ENCODE measurements around the gene EFCAB12. TPM values are rescaled to one million over a fixed set of nuclear protein-coding genes. Genes with fewer than 3 reads are reported as not detected.

Gene EFCAB12
- total and polyA plus RNA-seq, 10 of the 15 experiments (the other 5 are each of a cell fraction or from before 2014, with no cell fraction given), result 0.02 to 0.85 (median 0.33) TPM

DNA sequence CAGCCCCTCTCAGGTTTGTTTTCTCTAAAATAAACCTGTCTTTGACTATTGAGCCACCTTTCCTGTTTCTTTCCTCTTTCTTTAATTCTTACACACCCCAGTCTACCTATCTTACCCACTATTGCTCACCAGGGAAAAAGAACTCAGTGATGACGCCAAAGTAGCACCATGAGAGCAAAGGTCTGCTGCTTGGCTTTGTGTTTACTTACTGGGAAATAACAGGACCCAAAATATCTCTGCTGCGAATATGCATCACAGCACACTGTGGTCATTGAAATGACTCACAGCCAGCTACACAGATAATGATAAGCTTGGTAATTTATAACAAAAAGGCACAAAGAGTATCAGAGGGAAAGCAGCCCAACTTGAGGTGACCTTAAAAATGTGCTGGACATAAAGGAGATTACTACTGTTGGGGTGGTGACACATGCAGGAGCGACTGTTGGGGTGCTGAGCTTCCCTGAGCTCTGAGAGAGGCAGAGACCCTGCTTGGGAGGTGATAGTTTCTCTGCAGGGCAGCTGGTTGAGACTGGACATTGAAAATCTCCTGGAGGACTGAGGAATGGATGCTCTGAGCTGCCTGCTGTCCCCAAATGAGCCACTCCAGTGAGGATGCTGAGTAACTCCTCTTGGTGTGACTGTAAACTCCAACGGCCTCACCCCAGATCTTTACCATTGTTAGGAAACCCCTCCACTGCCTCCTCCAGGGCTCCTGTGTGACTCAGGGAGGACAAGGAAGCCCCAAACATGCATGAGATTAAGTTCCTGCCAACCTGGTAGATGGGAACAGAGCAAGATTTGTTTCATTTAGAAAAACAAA, 14.5 kb downstream of the EFCAB12 start (continued):
- TF ChIP-seq HDGF (IDR thresholded peaks at IDR 0.05), result no peak
- TF ChIP-seq DPF2 (IDR thresholded peaks at IDR 0.05), result peak; percentile 79
- no peak for TF ChIP-seq ETV6 (conservative IDR thresholded peaks at IDR 0.05 in 1 of 2, IDR thresholded peaks at IDR 0.05 in 1 of 2; ENCODE audit: borderline replicate concordance in 1 of 2, low read depth in 1 of 2)
- TF ChIP-seq, protein P1, sequence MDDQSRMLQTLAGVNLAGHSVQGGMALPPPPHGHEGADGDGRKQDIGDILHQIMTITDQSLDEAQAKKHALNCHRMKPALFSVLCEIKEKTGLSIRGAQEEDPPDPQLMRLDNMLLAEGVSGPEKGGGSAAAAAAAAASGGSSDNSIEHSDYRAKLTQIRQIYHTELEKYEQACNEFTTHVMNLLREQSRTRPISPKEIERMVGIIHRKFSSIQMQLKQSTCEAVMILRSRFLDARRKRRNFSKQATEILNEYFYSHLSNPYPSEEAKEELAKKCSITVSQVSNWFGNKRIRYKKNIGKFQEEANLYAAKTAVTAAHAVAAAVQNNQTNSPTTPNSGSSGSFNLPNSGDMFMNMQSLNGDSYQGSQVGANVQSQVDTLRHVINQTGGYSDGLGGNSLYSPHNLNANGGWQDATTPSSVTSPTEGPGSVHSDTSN (IDR thresholded peaks at IDR 0.05; ENCODE audit: insufficient replicate concordance, low read depth, low read length), result no peak
- TF ChIP-seq FOXK2 (IDR thresholded peaks at IDR 0.05), result peak; percentile 43; the same call in 1 of the 2 replicates
- no peak for TF ChIP-seq MYB (IDR thresholded peaks at IDR 0.05; ENCODE audit: borderline replicate concordance, low read depth, low read length)
- TF ChIP-seq BACH1 (IDR thresholded peaks at IDR 0.05; ENCODE audit: borderline replicate concordance), result no peak
- TF ChIP-seq RELA (IDR thresholded peaks at IDR 0.05; ENCODE audit: borderline replicate concordance, partially characterized antibody), result peak; percentile 49
- no peak for TF ChIP-seq KAT2A (conservative IDR thresholded peaks at IDR 0.05; ENCODE audit: control insufficient read depth, low read depth, low read length)
- TF ChIP-seq, protein P2, sequence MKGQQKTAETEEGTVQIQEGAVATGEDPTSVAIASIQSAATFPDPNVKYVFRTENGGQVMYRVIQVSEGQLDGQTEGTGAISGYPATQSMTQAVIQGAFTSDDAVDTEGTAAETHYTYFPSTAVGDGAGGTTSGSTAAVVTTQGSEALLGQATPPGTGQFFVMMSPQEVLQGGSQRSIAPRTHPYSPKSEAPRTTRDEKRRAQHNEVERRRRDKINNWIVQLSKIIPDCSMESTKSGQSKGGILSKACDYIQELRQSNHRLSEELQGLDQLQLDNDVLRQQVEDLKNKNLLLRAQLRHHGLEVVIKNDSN (IDR thresholded peaks at IDR 0.05; ENCODE audit: borderline replicate concordance, extremely low read length, insufficient read depth, low read depth, low read length), result no peak
- TF ChIP-seq, protein P3, sequence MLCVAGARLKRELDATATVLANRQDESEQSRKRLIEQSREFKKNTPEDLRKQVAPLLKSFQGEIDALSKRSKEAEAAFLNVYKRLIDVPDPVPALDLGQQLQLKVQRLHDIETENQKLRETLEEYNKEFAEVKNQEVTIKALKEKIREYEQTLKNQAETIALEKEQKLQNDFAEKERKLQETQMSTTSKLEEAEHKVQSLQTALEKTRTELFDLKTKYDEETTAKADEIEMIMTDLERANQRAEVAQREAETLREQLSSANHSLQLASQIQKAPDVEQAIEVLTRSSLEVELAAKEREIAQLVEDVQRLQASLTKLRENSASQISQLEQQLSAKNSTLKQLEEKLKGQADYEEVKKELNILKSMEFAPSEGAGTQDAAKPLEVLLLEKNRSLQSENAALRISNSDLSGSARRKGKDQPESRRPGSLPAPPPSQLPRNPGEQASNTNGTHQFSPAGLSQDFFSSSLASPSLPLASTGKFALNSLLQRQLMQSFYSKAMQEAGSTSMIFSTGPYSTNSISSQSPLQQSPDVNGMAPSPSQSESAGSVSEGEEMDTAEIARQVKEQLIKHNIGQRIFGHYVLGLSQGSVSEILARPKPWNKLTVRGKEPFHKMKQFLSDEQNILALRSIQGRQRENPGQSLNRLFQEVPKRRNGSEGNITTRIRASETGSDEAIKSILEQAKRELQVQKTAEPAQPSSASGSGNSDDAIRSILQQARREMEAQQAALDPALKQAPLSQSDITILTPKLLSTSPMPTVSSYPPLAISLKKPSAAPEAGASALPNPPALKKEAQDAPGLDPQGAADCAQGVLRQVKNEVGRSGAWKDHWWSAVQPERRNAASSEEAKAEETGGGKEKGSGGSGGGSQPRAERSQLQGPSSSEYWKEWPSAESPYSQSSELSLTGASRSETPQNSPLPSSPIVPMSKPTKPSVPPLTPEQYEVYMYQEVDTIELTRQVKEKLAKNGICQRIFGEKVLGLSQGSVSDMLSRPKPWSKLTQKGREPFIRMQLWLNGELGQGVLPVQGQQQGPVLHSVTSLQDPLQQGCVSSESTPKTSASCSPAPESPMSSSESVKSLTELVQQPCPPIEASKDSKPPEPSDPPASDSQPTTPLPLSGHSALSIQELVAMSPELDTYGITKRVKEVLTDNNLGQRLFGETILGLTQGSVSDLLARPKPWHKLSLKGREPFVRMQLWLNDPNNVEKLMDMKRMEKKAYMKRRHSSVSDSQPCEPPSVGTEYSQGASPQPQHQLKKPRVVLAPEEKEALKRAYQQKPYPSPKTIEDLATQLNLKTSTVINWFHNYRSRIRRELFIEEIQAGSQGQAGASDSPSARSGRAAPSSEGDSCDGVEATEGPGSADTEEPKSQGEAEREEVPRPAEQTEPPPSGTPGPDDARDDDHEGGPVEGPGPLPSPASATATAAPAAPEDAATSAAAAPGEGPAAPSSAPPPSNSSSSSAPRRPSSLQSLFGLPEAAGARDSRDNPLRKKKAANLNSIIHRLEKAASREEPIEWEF (IDR thresholded peaks at IDR 0.05; ENCODE audit: insufficient replicate concordance, low read depth, low read length), result peak; percentile 24
- peak; percentile 79 to 82; a peak in 2 of 4 replicates for TF ChIP-seq EP300 (IDR thresholded peaks at IDR 0.05; ENCODE audit: borderline replicate concordance in 1 of 2, control insufficient read depth in 1 of 2, low read depth in 2 of 2, low read length in 2 of 2)
- peak; percentile 74 for TF ChIP-seq IKZF1 (conservative IDR thresholded peaks at IDR 0.05)
- no peak for TF ChIP-seq ZNF274 (IDR thresholded peaks at IDR 0.05; ENCODE audit: insufficient read depth, insufficient read length)
- no peak for TF ChIP-seq TARDBP (IDR thresholded peaks at IDR 0.05; ENCODE audit: borderline replicate concordance)
- TF ChIP-seq, protein P4, sequence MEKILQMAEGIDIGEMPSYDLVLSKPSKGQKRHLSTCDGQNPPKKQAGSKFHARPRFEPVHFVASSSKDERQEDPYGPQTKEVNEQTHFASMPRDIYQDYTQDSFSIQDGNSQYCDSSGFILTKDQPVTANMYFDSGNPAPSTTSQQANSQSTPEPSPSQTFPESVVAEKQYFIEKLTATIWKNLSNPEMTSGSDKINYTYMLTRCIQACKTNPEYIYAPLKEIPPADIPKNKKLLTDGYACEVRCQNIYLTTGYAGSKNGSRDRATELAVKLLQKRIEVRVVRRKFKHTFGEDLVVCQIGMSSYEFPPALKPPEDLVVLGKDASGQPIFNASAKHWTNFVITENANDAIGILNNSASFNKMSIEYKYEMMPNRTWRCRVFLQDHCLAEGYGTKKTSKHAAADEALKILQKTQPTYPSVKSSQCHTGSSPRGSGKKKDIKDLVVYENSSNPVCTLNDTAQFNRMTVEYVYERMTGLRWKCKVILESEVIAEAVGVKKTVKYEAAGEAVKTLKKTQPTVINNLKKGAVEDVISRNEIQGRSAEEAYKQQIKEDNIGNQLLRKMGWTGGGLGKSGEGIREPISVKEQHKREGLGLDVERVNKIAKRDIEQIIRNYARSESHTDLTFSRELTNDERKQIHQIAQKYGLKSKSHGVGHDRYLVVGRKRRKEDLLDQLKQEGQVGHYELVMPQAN (conservative IDR thresholded peaks at IDR 0.05), result no peak
- TF ChIP-seq RAD51 (IDR thresholded peaks at IDR 0.05), result 0 out of 2 replicates have a peak, but pooled peaks have one; percentile 22
- 0 out of 2 replicates have a peak, but pooled peaks have one; percentile 49 for TF ChIP-seq ZNF217 (IDR thresholded peaks at IDR 0.05)
- peak; percentile 72 to 78; a peak in 3 of 4 replicates for TF ChIP-seq IKZF2 (IDR thresholded peaks at IDR 0.05)

Data from GM12878 (cell line).